Measurements from ENCODE around the gene SMAD2.
"Not testable (repeated sequence)": the region's sequence is repeated elsewhere in the genome, so short reads cannot be mapped to it uniquely, and the experiment has no call there.

SMAD2 gene

DNA sequence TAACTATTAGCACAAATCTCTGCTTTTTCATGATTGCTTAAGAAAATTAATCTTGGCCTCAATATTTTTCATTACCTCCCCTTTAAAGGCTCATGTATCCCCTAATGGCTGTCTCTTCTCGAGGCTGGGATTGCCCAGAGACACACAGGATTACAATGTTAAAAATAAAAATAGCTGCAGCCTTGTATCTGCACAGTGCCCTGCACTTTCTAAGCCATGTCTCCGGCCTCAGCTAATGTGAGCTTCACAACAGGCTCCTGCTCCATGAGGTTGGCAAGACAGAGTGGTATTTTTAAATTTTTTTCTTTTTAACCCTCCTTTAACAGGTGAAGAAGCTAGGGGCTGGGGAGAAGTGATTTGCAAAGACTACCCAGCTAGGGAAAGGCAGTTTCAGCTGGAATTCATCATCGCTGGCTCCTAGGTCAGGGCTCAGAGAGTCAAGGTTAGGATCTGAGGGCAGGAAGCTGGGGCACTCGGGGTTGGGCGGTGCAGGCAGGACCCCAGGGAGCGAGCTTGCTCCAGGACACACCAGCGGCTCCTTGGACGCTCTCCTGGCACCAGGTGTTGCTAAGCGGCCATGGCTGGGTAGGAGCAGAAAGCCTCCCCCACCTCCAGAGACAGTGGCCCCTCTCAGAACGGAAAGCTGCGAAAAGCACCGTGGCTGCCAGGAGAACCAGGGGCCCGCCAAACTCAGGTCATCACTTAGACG, 135.6 kb downstream of the SMAD2 start:
- DNase-seq (ENCODE audit: low read depth in 2 of 2): no peak

DNA sequence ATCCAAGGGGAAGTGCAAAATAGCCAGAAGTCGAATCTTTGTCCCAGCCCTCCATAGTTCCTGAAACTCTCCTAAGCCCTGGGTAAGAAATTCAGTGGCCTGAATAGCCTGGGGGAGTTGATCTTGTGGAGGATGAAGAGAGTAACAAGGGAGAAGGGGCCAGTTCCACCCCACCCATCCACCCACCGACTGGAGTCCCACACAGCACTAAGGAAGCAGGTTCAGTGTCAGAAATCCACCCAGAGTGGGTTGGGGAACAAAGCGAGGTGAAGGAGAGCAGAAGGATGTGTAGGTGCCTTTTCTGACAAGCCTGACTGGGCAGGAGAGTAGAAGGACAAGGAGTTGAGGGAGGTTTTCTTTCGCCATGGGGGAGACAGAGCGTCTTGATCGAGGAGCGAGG, 136.8 kb downstream of the SMAD2 start:
- no peak for DNase-seq (ENCODE audit: low read depth in 2 of 2)

DNA sequence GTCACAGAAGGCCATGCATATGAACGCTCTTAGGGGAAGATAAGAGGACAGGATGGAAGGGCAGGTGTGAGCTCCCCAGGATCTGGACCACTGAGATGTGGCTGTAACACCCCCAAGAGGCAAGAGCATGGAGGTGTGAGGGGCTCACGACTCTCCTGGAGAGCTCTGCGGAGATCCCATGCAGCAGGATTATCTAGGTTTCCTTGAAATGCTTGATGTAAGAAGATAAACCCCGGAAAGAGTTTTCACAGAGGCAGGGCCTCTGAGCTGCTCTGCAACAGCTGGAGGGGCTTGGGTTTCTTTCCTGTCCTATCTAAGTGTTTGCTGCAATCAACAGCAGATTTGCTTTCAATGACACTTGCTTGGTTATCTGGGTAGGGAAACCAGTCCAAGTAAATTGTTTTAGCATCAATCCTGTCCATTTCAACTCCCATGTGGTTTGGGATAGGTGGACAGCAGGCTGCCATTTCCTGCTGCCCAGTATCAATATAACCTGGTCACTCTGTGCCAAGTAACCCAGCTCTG, 138.9 kb downstream of the SMAD2 start:
- DNase-seq (ENCODE audit: low read depth in 2 of 2): no peak

DNA sequence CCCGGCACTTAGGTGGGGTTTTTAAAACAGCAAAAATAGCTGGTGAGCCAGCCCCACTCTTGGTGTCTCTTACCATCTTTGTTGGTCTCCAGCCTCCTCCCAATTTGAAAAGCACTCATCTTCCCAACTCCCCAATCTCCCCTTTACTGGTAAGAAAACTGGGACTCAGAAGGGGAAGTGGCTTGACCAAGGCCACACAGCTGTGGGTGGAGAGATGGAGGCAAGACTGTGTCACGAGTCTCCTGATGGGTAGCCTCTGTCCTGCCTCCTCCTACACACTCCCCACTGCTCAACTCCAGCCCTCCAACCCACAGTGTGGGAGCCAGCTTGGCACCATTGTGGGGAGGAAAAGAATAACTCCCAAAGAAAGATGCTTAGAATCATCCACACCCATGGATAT, 140.4 kb downstream of the SMAD2 start:
- no peak for DNase-seq (ENCODE audit: low read depth in 2 of 2)

DNA sequence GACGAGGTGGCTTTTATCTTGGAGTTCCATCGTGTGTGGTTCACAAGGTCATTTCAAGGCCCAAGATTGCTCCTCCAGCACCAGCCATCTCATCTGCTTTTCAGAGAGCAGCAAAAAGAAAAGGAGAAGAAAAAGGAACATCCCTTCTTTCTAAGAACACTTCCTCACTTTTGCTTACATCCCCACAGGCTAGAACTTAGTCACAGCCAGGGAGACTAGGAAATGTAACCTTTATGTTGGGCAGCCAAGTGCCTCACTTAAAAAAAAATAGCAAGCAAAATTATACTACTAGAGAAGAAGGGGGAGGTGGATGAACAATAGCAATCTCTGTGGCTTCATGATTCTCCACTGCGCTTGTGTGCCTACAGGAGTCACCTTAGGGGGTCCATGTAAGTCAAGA, 141.8 kb downstream of the SMAD2 start:
- no peak for DNase-seq (ENCODE audit: low read depth in 2 of 2)

DNA sequence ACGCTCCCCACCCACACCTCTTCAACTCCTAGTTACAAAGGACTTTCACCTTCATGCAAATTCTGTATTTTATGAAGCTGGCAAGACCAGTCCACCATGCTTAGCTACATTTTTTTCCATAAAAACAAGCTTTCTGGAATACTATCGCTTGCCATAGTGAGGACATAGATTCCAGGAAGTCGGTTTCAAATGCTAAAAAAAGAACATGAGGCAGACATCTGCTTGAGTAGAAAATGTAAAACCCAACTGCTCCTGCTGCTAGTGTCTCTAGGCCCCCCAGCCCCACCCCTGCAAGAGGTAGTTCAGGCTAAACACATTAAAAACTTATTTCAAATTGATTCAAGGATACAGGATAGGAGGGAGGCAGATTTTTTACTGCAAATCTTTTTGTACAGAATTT, 148.9 kb downstream of the SMAD2 start:
- no peak for DNase-seq (ENCODE audit: low read depth in 2 of 2)

DNA sequence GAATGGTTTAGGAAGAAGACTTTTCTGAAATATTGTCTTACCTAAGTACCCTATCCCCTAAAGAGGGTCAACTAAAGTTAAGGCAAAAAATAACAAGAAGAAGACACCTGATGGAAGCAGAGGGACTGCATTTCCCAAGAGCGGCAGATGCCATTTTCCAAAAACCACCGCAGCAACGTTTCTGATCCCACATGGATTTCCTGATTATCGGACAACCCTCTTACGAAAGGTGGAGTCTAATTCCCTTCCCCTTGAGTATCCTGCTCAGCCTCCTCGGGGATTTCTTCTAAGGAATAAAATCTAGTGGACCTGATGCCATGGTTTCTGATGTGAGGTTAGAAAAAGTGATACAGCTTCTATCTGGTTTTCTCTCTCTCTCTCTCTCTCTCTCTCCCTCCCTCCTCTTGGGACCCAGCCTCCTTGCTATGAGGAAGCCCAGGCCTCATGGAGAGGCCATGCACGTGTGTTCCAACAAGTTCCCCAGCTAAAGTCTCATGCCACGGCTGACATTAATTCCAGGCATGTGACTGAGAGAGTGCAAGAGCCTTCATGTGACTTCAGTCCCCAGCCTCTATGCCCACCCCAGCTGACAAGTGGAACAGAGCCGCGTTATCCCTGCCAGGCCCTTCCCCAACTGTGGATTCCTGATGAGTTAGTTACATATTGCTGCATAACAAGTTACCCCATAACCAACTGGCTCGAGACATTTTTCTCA, 150.3 kb downstream of the SMAD2 start:
- DNase-seq (ENCODE audit: low read depth in 2 of 2): no peak

DNA sequence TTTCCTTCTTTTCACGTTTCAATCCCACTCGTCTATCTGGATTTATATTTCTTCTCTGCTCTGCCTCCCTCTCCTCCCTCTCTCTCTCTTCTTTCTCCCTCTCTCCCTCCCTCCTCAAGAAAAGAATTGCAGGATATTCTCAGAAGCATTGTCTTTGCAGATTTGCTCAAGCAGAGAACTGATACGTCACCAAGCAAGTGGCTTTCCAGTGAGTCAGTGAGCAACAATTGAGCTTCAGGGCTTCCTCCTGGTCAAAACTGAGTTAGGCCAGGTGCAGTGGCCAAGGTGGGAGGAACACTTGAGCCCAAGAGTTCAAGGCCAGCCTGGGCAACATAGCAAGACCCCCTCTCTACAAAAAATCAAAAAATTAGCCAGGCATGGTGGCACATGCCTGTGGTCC, 151.1 kb downstream of the SMAD2 start:
- no peak for DNase-seq (ENCODE audit: low read depth in 2 of 2)

DNA sequence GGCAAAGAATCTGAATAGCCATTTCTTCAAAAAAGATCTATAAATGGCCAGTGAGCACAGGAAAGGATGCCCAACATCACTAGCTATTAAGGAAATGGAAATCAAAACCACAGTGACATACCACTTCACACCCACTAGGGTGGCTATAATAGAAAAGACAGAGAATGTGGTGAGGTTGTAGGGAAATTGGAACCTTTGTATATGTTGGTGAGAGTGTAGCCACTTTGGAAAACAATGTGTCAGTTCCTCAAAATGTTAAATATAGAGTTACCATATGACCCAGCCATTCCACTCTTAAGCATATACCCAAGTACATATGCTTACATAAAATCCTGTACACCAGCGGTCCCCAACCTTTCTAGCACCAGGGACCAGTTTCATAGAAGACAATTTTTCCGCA, 152.8 kb downstream of the SMAD2 start:
- no peak for DNase-seq (ENCODE audit: low read depth in 2 of 2)

DNA sequence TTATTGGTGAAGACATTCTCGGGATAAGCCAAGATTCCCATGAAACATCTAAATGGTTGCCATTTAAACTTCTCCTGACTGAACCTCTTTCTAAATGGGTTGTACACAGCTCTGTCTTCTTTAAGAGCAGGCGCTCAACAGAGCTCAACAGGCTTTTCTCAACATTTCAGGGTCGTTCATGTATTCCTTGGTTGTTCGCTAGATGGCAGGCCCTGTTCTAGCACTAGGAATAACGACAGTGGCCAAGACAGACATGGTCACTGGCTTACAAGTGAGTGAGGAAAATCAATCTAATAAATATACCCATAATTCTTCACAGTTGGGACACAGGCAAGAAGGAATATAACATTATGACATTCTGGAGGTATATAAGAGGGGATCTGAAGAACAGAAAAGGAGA, 154.5 kb downstream of the SMAD2 start:
- DNase-seq (ENCODE audit: low read depth in 2 of 2): no peak

DNA sequence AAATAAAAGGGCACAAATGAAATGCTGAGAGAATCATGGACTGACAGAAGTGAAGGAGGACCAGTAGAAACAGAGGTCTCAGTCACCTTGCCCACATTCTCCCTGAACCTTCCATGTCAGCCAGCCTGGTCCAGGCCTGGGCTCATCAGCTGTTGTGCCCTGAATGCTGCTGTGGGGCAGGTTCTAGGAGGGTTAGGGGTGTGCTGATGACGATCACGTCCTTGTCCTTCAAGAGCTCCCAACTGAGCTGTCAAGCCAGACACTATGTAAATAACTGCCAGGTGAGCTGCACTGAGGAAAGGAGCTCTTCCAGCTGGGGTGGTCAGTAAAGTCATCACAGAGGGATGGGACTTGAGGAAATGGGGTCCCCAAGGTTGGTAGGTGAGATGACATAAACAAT, 156.5 kb downstream of the SMAD2 start:
- no peak for DNase-seq (ENCODE audit: low read depth in 2 of 2)

DNA sequence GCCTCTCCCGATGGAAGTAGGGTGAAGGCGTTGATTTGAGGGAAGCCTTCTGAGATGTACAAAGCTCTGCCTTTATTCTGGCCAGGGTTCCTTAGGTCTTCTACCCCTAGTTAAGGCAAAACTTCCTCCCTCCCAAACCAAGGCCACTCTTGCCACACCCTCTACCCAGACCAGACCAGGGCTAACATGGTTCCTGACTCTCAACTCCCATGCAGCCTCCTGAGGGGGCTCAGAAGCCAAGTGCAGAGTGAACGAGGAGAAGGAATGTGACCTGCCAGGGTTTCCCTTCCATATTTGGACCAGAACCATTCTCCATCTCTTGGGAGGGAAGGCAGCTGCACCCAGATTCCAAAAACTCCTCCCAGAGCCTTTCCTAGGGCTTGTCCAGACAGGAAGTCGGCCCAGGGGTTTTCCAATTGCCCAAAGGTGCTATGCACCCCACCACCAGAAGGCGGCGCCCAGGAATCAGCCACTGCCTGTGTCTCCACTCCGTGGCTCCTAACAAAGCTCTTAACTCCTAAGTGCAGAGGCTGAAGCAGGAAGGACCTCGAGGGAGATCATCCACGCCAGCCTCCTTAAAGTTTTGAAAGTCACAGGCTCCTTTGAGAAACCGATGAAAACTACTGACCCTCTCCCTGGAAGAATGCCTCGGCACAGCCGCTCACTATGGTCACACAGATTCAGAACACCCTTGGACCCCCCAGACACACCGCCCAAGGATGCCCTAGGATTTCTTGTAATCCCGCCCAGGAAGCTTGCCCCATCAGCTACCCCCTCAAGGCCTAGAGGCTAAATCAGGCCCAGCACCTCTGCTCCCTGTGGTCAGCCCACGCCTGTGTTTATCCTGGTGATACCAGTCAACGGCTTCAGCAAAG, 157.8 kb downstream of the SMAD2 start:
- DNase-seq (ENCODE audit: low read depth in 2 of 2): peak; percentile 39 to 66

DNA sequence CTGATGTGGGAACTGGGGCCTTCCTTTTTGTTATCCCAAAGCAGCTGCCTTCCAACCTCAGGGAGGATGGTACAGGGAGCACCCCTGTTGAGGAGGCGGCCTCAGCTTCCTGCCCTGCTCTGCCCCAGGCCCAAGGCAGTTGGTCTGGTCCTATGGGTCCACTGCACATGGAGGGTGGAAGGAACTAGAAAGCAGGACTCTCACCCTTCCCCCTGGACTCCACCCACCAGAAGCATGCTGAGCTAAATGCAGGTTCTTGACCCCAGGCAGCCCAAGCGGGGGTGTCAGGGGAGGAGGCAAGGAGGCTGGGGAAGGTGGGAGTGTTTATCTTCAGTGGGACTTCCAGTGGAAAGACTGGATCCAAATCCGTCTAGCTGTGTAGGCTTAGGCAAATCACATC, 158.5 kb downstream of the SMAD2 start:
- DNase-seq (ENCODE audit: low read depth in 2 of 2): no peak

DNA sequence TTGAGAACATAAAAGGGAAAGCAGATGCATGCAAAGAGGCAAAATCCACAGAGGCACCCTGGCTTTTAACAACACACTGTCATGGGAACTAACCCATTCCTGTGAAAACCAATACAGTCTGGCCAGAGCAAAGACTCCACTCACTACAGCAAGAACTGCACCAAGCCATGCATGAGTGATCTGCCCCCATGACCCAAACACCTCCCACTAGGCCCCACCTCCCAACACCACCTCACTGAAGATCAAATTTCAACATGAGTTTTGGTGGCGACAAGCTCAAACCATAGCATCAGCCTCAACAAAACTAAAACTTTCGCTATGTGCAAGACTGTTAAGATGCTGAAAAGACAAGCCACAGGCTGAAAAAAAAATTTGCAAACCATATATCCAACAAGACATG, 162.8 kb downstream of the SMAD2 start:
- no peak for DNase-seq (ENCODE audit: low read depth in 2 of 2)

DNA sequence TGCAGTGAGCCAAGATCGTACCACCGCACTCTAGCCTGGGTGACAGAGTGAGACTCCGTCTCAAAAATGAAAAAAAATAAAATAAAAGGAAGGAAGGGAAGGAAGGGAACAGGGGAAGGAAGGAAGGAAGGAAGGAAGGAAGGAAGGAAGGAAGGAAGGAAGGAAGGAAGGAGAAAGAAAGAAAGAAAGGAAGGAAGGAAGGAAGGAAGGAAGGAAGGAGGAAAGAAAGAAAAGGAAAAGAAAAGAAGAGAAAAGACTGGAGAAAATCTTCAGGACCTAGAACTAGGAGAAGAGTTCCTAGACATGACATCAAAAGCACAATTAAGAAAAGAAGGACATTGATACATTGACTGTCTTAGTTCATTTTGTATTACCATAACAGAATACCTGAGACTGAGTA, 163.3 kb downstream of the SMAD2 start:
- not testable (repeated sequence) for DNase-seq (ENCODE audit: low read depth in 2 of 2)
